ENCODE results near the gene AP1S1.

DNA sequence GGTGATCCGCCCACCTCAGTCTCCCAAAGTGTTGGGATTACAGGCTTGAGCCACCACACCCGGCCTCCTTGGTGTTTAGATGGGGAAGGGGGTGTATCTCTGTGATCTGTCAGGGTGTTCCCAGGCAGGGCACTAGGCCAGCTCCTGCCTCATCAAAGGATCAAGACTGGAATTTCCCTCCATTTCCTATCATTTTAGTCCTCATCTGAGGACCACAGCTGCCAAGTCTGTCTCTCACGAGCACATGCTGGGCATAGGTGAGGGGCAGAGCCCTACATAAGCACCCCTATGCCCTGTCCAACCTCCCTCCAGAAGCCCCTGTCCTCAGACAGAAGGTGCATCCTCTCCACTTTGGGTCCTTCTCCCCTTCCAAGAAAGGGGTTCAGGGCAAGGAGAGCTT is 49.5 kb upstream of the AP1S1 start:
- TF ChIP-seq, protein P1, sequence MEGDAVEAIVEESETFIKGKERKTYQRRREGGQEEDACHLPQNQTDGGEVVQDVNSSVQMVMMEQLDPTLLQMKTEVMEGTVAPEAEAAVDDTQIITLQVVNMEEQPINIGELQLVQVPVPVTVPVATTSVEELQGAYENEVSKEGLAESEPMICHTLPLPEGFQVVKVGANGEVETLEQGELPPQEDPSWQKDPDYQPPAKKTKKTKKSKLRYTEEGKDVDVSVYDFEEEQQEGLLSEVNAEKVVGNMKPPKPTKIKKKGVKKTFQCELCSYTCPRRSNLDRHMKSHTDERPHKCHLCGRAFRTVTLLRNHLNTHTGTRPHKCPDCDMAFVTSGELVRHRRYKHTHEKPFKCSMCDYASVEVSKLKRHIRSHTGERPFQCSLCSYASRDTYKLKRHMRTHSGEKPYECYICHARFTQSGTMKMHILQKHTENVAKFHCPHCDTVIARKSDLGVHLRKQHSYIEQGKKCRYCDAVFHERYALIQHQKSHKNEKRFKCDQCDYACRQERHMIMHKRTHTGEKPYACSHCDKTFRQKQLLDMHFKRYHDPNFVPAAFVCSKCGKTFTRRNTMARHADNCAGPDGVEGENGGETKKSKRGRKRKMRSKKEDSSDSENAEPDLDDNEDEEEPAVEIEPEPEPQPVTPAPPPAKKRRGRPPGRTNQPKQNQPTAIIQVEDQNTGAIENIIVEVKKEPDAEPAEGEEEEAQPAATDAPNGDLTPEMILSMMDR (IDR thresholded peaks at IDR 0.05 in 4 of 5, conservative IDR thresholded peaks at IDR 0.05 in 1 of 5): no peak
- TF ChIP-seq POLR2A (IDR thresholded peaks at IDR 0.05): no peak

Data from gastrocnemius medialis (tissue), 4 donors.